GM06990 (cell line): ENCODE data around the gene ALPP.
"Not testable (repeated sequence)": the region's sequence is repeated elsewhere in the genome, so short reads cannot be mapped to it uniquely, and the experiment has no call there.

Experiments
- DNase-seq: peaks from one replicate; pipeline ENCODE4 v3.0.0-alpha.2; 2011; ENCODE audit not compliant: insufficient read length; ENCODE audit errors: extremely low read depth
- H3K27me3 ChIP-seq: replicated peaks from 2 replicates; pipeline ENCODE4 v1.6.0; 2011; ENCODE audit warnings: low read length; ENCODE audit not compliant: control insufficient read depth, insufficient read depth
- H3K36me3 ChIP-seq: 2 replicates; pipeline ENCODE4 v1.5.1; 2011; ENCODE audit warnings: low read length; ENCODE audit not compliant: control insufficient read depth, insufficient read depth
- H3K4me3 ChIP-seq: replicated peaks from 2 replicates; pipeline ENCODE4 v1.5.1; 2011; ENCODE audit warnings: low read depth, mild to moderate bottlenecking, control low read depth, low read length
- CTCF ChIP-seq: IDR thresholded peaks from 2 replicates; pipeline ENCODE4 v1.5.1; 2011; ENCODE audit warnings: low read length, control low read depth, mild to moderate bottlenecking, inconsistent platforms; ENCODE audit not compliant: insufficient read depth, poor library complexity, severe bottlenecking

ALPP gene

GRCh38 chr2:232361646-232362045 is 16.9 kb upstream of the ALPP start:
- TF ChIP-seq CTCF = no peak
- DNase-seq = no peak
- Histone ChIP-seq H3K27me3 (no peaks in the 10 kb centered on the region), H3K4me3 (no peak overlapping the region), H3K36me3 (no peaks in the 10 kb centered on the region)

GRCh38 chr2:232362174-232362900 is 16.2 kb upstream of the ALPP start:
- no peak for TF ChIP-seq CTCF

GRCh38 chr2:232363064-232363783 is 15.3 kb upstream of the ALPP start:
- DNase-seq, H3K4me3 ChIP-seq, H3K36me3 ChIP-seq, H3K27me3 ChIP-seq: not testable (repeated sequence)

More at GRCh38 chr2:232362174-232362900, 16.2 kb upstream of the ALPP start:
- DNase-seq = no peak
- Histone ChIP-seq H3K36me3 (no peaks in the 10 kb centered on the region), H3K4me3 (no peak overlapping the region), H3K27me3 (no peaks in the 10 kb centered on the region)

GRCh38 chr2:232363784-232364615 is 14.6 kb upstream of the ALPP start:
- Histone ChIP-seq H3K27me3 (no peaks in the 10 kb centered on the region; the same call in 1 of the 2 replicates), H3K4me3 (no peak overlapping the region; the same call in 1 of the 2 replicates), H3K36me3 (no peaks in the 10 kb centered on the region)
- DNase-seq = peak; percentile 55
- TF ChIP-seq CTCF = no peak

GRCh38 chr2:232364806-232365594 is 13.6 kb upstream of the ALPP start:
- not testable (repeated sequence) for H3K27me3 ChIP-seq, DNase-seq, H3K36me3 ChIP-seq

GRCh38 chr2:232365621-232366321 is 12.8 kb upstream of the ALPP start:
- TF ChIP-seq CTCF = peak; percentile 40
- no peak for DNase-seq
- H3K4me3 ChIP-seq = no peak overlapping the region
- H3K27me3 ChIP-seq = no peaks in the 10 kb centered on the region; the same call in 1 of the 2 replicates
- no peaks in the 10 kb centered on the region for H3K36me3 ChIP-seq

More at GRCh38 chr2:232364806-232365594, 13.6 kb upstream of the ALPP start:
- H3K4me3 ChIP-seq = not testable (repeated sequence)

GRCh38 chr2:232366461-232366860 is 12.1 kb upstream of the ALPP start:
- not testable (repeated sequence) for DNase-seq, H3K4me3 ChIP-seq, H3K27me3 ChIP-seq, H3K36me3 ChIP-seq
